DND-41 (cell line): Measurements from ENCODE around the gene ANKFN1.

Source experiments
- ATAC-seq: fragments of 200-7000 bp; cut with Tn5 transposase; 3 replicates; pipeline ENCODE4 v1.9.1; 2021; ENCODE audit warnings: low read depth; ENCODE audit not compliant: insufficient read depth
- DNase-seq: peaks from one replicate; pipeline ENCODE4 v3.0.0-alpha.2; 2020
- H2AFZ ChIP-seq: 2 replicates; pipeline ENCODE4 v1.6.0; 2012; ENCODE audit warnings: low read depth, low read length
- H3K27ac ChIP-seq: 2 replicates; pipeline ENCODE4 v1.5.1; 2012; ENCODE audit warnings: low read length, inconsistent platforms
- H3K27me3 ChIP-seq: fragments of 200-600 bp; sonication (generic); 2 replicates; pipeline ENCODE4 v1.6.0; 2012; ENCODE audit warnings: low read length, mild to moderate bottlenecking, inconsistent platforms; ENCODE audit not compliant: insufficient read depth, poor library complexity
- H3K36me3 ChIP-seq: 2 replicates; pipeline ENCODE4 v1.5.1; 2012; ENCODE audit warnings: low read length, inconsistent platforms; ENCODE audit not compliant: insufficient read depth
- H3K4me1 ChIP-seq: 2 replicates; pipeline ENCODE4 v1.5.1; 2012; ENCODE audit warnings: mild to moderate bottlenecking, low read length; ENCODE audit not compliant: insufficient read depth
- H3K4me2 ChIP-seq: 2 replicates; pipeline ENCODE4 v1.6.0; 2012; ENCODE audit warnings: mild to moderate bottlenecking, moderate library complexity, low read length, inconsistent platforms; ENCODE audit not compliant: insufficient read depth
- H3K4me3 ChIP-seq, 2 experiments: fragments of 200-600 bp in 1 of 2; shearing (Covaris generic) in 1 of 2; 2 replicates each; pipeline ENCODE4 v1.5.1; 2012 to 2016; ENCODE audit warnings: inconsistent platforms in 2 of 2, low read length in 2 of 2, mild to moderate bottlenecking in 2 of 2, low read depth in 1 of 2, moderate library complexity in 1 of 2
- H3K79me2 ChIP-seq: 2 replicates; pipeline ENCODE4 v1.6.0; 2012; ENCODE audit warnings: low read length, inconsistent platforms; ENCODE audit not compliant: insufficient read depth
- H3K9ac ChIP-seq: 2 replicates; pipeline ENCODE4 v1.6.0; 2012; ENCODE audit warnings: low read depth, mild to moderate bottlenecking, inconsistent platforms, low read length, moderate library complexity
- H3K9me3 ChIP-seq: 2 replicates; pipeline ENCODE4 v1.5.1; 2012; ENCODE audit warnings: low read length, moderate library complexity, mild to moderate bottlenecking, inconsistent platforms; ENCODE audit not compliant: insufficient read depth, severe bottlenecking
- H4K20me1 ChIP-seq: 2 replicates; pipeline ENCODE4 v1.6.0; 2012; ENCODE audit warnings: low read length; ENCODE audit not compliant: insufficient read depth
- CTCF ChIP-seq: IDR thresholded peaks from 2 replicates; pipeline ENCODE4 v1.5.1; 2012; ENCODE audit warnings: borderline replicate concordance, low read length, moderate library complexity, mild to moderate bottlenecking; ENCODE audit not compliant: poor library complexity, severe bottlenecking; ENCODE audit errors: extremely low read depth
- EZH2 ChIP-seq: IDR thresholded peaks from 3 replicates; pipeline ENCODE4 v1.6.1; 2012; ENCODE audit warnings: borderline replicate concordance, low read depth, mild to moderate bottlenecking, moderate library complexity, low read length, inconsistent platforms; ENCODE audit not compliant: severe bottlenecking

Gene ANKFN1

GRCh38 chr17:56297184-56297583 is 143.9 kb downstream of the ANKFN1 start:
- Histone ChIP-seq H3K4me2 (peak overlapping the region; percentile 46), H3K4me3 (peak overlapping the region in 1 of 2 experiments; percentile 21; a peak in 1 of 4 replicates), H3K36me3 (no peaks in the 10 kb centered on the region), H2AFZ (no peak overlapping the region), H3K4me1 (peaks cover 99% of the 10 kb centered on the region), H3K79me2 (no peaks in the 10 kb centered on the region), H3K9me3 (no peaks in the 10 kb centered on the region), H3K27me3 (no peaks in the 10 kb centered on the region), H4K20me1 (no peaks in the 10 kb centered on the region), H3K9ac (peak overlapping the region; percentile 62), H3K27ac (peak overlapping the region; percentile 98)
- DNase-seq (peak; percentile 96), ATAC-seq (peak; percentile 90)
- no peak for TF ChIP-seq EZH2
- TF ChIP-seq CTCF = no peak

- Histone ChIP-seq H2AFZ (peak overlapping the region; percentile 12; the same call in 1 of the 2 replicates), H3K27ac (peak overlapping the region; percentile 98), H4K20me1 (no peaks in the 10 kb centered on the region), H3K4me1 (peaks cover 95% of the 10 kb centered on the region), H3K9ac (peak overlapping the region; percentile 60), H3K9me3 (no peaks in the 10 kb centered on the region), H3K4me2 (peak overlapping the region; percentile 9), H3K4me3 (no peak overlapping the region; a peak in 1 of 4 replicates), H3K27me3 (no peaks in the 10 kb centered on the region), H3K79me2 (no peaks in the 10 kb centered on the region), H3K36me3 (no peaks in the 10 kb centered on the region)
- DNase-seq = peak; percentile 39
- no peak for ATAC-seq
- no peak for TF ChIP-seq CTCF
- no peak for TF ChIP-seq EZH2
These were observed 145.6 kb downstream of the ANKFN1 start for GRCh38 chr17:56298846-56299245.

- DNase-seq = no peak
- no peak for ATAC-seq
- no peaks in the 10 kb centered on the region for H3K36me3 ChIP-seq
- H3K27ac ChIP-seq = peak overlapping the region; percentile 98
- no peaks in the 10 kb centered on the region for H4K20me1 ChIP-seq
- TF ChIP-seq EZH2 = no peak
- H3K27me3 ChIP-seq = no peaks in the 10 kb centered on the region
- H3K79me2 ChIP-seq = no peaks in the 10 kb centered on the region
- no peak overlapping the region for H3K4me2 ChIP-seq
- no peaks in the 10 kb centered on the region for H3K9me3 ChIP-seq
- H3K4me3 ChIP-seq = no peak overlapping the region
- peak overlapping the region; percentile 60 for H3K9ac ChIP-seq
- H3K4me1 ChIP-seq = peaks cover 86% of the 10 kb centered on the region
- H2AFZ ChIP-seq = peak overlapping the region; percentile 46; the same call in 1 of the 2 replicates
These were observed 146.9 kb downstream of the ANKFN1 start for GRCh38 chr17:56300144-56300543.

GRCh38 chr17:56305007-56305406 is 151.7 kb downstream of the ANKFN1 start:
- ATAC-seq (no peak), DNase-seq (peak; percentile 17)
- Histone ChIP-seq H3K9ac (no peak overlapping the region), H3K27me3 (no peaks in the 10 kb centered on the region), H3K4me2 (no peak overlapping the region), H3K79me2 (no peaks in the 10 kb centered on the region), H3K36me3 (no peaks in the 10 kb centered on the region), H3K27ac (peak overlapping the region; percentile 7; the same call in 1 of the 2 replicates), H2AFZ (no peak overlapping the region), H3K4me3 (no peak overlapping the region), H3K4me1 (peaks cover 40% of the 10 kb centered on the region), H4K20me1 (no peaks in the 10 kb centered on the region), H3K9me3 (peaks cover 7% of the 10 kb centered on the region)
- TF ChIP-seq EZH2 (no peak), CTCF (peak; percentile 42)
